ENCODE measurements around the gene TSEN15.

The TSEN15 gene

DNA sequence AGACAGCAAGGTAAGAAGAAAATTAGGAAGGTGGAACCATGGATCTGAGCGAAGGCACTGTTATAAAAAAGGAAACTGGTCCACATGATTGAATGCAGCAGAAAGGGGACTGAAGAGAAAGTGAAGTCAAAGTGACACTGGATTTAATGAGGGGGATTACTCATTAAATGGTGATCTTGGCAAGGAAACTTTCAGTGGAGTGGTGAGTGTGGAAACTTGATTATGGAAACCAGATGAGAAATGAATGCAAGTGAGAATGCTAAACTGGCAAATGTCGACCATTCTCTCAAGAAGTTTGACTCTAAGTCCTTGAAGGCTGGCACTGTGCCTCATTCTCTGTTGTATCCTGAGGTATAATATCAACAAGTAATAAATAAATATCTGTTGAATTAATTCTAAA, 37.3 kb upstream of the TSEN15 start:
- Histone ChIP-seq H3K27ac (no peak overlapping the region), H3K27me3 (ENCODE audit: insufficient read depth, low read depth, severe bottlenecking) (no peaks in the 10 kb centered on the region), H3K36me3 (no peaks in the 10 kb centered on the region), H3K4me3 (ENCODE audit: low read depth, low read length) (no peak overlapping the region), H3K9me3 (ENCODE audit: severe bottlenecking) (no peaks in the 10 kb centered on the region)
- TF ChIP-seq, protein P1, sequence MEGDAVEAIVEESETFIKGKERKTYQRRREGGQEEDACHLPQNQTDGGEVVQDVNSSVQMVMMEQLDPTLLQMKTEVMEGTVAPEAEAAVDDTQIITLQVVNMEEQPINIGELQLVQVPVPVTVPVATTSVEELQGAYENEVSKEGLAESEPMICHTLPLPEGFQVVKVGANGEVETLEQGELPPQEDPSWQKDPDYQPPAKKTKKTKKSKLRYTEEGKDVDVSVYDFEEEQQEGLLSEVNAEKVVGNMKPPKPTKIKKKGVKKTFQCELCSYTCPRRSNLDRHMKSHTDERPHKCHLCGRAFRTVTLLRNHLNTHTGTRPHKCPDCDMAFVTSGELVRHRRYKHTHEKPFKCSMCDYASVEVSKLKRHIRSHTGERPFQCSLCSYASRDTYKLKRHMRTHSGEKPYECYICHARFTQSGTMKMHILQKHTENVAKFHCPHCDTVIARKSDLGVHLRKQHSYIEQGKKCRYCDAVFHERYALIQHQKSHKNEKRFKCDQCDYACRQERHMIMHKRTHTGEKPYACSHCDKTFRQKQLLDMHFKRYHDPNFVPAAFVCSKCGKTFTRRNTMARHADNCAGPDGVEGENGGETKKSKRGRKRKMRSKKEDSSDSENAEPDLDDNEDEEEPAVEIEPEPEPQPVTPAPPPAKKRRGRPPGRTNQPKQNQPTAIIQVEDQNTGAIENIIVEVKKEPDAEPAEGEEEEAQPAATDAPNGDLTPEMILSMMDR (IDR thresholded peaks at IDR 0.05; ENCODE audit: low read depth, low read length): no peak
- no peak for DNase-seq

DNA sequence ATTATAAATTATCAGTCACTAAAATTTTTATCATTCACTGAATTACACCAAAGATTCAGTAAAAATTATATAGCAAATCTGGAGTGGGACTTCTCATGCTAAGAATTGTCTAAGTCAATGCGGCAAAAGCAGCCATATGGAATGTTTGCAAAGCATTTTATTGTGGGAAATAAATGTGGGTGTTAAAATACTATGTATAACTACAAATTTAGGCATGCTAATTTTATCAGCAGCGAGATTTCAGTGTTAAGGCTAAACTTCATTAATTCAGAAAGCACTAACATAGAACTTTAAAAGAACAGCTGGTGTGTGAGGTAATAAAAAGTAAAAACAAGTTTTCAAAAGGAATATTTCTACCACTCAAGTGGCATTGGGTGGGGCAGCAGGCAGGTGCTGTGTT, 35.4 kb upstream of the TSEN15 start:
- Histone ChIP-seq H3K27ac (no peak overlapping the region), H3K9me3 (ENCODE audit: severe bottlenecking) (no peaks in the 10 kb centered on the region), H3K27me3 (ENCODE audit: insufficient read depth, low read depth, severe bottlenecking) (no peaks in the 10 kb centered on the region), H3K4me3 (ENCODE audit: low read depth, low read length) (no peak overlapping the region), H3K36me3 (no peaks in the 10 kb centered on the region)
- no peak for DNase-seq
- TF ChIP-seq, protein P1 (IDR thresholded peaks at IDR 0.05; ENCODE audit: low read depth, low read length): no peak

DNA sequence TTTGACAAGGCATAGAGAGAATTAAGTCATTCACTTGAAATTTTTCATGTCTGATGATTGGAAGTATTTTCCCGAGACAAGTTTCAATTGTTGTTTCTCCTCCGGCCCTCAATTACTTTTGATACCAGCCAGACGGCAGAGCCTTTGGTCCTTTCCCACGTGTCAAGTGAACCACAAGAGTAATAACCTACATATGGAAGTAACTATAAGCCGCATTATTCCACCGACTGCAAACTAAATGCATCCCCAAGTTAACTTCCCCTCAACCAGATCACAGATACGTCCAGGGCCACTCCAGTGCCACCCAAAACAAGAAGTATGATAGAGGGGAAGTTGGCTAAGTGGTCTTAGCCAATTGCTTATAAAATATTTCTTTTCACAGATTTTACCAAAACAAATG, 34.2 kb upstream of the TSEN15 start:
- TF ChIP-seq, protein P1 (IDR thresholded peaks at IDR 0.05; ENCODE audit: low read depth, low read length): no peak
- H3K27ac ChIP-seq: no peak overlapping the region
- no peaks in the 10 kb centered on the region for H3K27me3 ChIP-seq (ENCODE audit: insufficient read depth, low read depth, severe bottlenecking)
- H3K4me3 ChIP-seq (ENCODE audit: low read depth, low read length): no peak overlapping the region
- no peaks in the 10 kb centered on the region for H3K9me3 ChIP-seq (ENCODE audit: severe bottlenecking)
- no peaks in the 10 kb centered on the region for H3K36me3 ChIP-seq
- no peak for DNase-seq

DNA sequence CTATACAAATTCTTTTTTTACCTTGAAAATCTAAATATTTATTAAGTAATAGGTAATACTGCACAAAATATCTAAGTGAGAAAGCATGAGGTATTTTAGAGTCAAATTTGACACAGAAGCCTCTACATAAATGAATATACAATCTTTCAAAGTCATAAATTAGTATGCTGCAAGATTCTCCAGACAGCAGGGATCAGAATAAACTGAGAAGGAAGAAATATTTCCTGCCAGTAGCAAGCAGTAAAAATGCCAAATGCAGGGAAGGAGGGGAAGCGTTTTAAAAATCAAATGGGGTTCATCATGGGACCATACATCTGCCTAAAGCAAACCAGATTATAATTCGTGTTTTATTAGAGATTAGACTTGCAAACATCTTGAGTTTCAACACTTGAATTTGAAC, 32.9 kb upstream of the TSEN15 start:
- no peak for DNase-seq
- no peak overlapping the region for H3K4me3 ChIP-seq (ENCODE audit: low read depth, low read length)
- TF ChIP-seq, protein P1 (IDR thresholded peaks at IDR 0.05; ENCODE audit: low read depth, low read length): no peak

DNA sequence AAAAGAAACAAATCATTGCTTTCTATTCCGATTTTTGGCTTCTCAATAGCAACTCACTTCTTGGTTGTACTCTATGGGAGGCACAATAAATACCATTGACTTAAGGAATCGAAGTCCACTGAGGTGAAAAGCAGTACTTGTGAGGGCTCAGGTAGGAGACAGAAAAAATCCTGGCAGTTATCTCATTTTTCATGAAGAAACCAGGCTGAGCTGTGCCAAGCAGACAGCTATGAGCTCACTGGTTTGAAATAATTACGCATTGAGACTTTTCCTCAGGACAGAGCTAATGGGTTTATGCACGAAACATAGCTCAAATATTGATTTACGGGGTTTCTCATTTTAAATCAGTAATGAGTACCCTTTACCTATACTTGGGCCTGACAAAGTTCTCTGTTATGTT, 32.5 kb upstream of the TSEN15 start:
- Histone ChIP-seq H3K9me3 (ENCODE audit: severe bottlenecking) (no peaks in the 10 kb centered on the region), H3K4me3 (ENCODE audit: low read depth, low read length) (no peak overlapping the region), H3K27me3 (ENCODE audit: insufficient read depth, low read depth, severe bottlenecking) (no peaks in the 10 kb centered on the region), H3K36me3 (no peaks in the 10 kb centered on the region), H3K27ac (no peak overlapping the region)
- DNase-seq: no peak
- TF ChIP-seq, protein P1 (IDR thresholded peaks at IDR 0.05; ENCODE audit: low read depth, low read length): no peak

More for the DNA sequence above, 32.9 kb upstream of the TSEN15 start:
- H3K27ac ChIP-seq: no peak overlapping the region
- no peaks in the 10 kb centered on the region for H3K27me3 ChIP-seq (ENCODE audit: insufficient read depth, low read depth, severe bottlenecking)
- H3K9me3 ChIP-seq (ENCODE audit: severe bottlenecking): no peaks in the 10 kb centered on the region
- no peaks in the 10 kb centered on the region for H3K36me3 ChIP-seq

DNA sequence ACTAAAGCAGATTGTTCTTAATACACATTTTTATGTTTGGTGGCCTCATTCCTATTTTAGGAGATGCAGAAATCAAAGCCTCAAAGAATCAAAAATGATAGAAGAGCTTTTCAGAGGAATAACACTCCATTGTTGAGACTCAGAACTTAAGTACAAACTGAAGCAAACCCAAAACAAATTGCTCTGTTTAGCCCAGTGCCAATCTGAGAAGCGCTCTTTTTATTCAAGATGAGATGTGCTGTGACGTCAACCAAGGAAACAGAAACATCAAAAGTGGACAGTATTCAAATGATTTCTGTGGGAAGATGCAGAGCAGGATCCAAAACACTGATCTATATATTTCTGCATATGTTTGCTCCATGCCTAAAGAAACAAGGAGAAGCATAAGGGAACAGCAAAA, 32.0 kb upstream of the TSEN15 start:
- TF ChIP-seq, protein P1 (IDR thresholded peaks at IDR 0.05; ENCODE audit: low read depth, low read length): no peak

More for the DNA sequence above, 32.0 kb upstream of the TSEN15 start:
- Histone ChIP-seq H3K27me3 (ENCODE audit: insufficient read depth, low read depth, severe bottlenecking) (no peaks in the 10 kb centered on the region), H3K4me3 (ENCODE audit: low read depth, low read length) (no peak overlapping the region), H3K27ac (no peak overlapping the region), H3K36me3 (no peaks in the 10 kb centered on the region), H3K9me3 (ENCODE audit: severe bottlenecking) (no peaks in the 10 kb centered on the region)
- no peak for DNase-seq

All from WERI-Rb-1 (cell line).